Activated CD8-positive, alpha-beta T cell treated with anti-CD3 and anti-CD28 coated beads, Interleukin-2, amount 10 ng/mL, durations not matched to agents 7 days and 5 days (primary cell): ENCODE measurements around the gene SPCS2. TPM values are rescaled to one million over a fixed set of nuclear protein-coding genes. Genes with fewer than 3 reads are reported as not detected.
"Not testable (repeated sequence)": the region's sequence is repeated elsewhere in the genome, so short reads cannot be mapped to it uniquely, and the experiment has no call there.

ENCODE experiments used
- ATAC-seq: fragments of 150-1000 bp; cut with Tn5 transposase; one replicate; pipeline ENCODE4 v1.10.0; 2021; ENCODE audit warnings: moderate library complexity
- CTCF ChIA-PET: fragments of 350-600 bp; sonication (Branson Sonifier 250); formaldehyde crosslinking; loops from one replicate; lab custom pipeline; 2021; ENCODE audit warnings: antibody characterized with exemption; lab: Charles Lee
- POLR2A ChIA-PET: fragments of 350-600 bp; sonication (Branson Sonifier 250); formaldehyde crosslinking; loops from one replicate; lab custom pipeline; 2021; ENCODE audit warnings: antibody characterized with exemption; lab: Charles Lee
- DNase-seq: peaks from one replicate; pipeline ENCODE4 v3.0.0-alpha.2; 2020
- H3K27ac Mint-ChIP-seq: one replicate; pipeline ENCODE4 v1.8.0; 2021; ENCODE audit warnings: mild to moderate bottlenecking, mixed read lengths
- H3K27me3 Mint-ChIP-seq: one replicate; pipeline ENCODE4 v1.8.0; 2021; ENCODE audit warnings: low read depth, mixed read lengths
- H3K36me3 Mint-ChIP-seq: one replicate; pipeline ENCODE4 v1.8.0; 2021; ENCODE audit warnings: low read depth, mixed read lengths
- H3K4me1 Mint-ChIP-seq: one replicate; pipeline ENCODE4 v1.8.0; 2021; ENCODE audit warnings: low read depth, mixed read lengths
- H3K4me3 Mint-ChIP-seq: one replicate; pipeline ENCODE4 v1.8.0; 2021; ENCODE audit warnings: mild to moderate bottlenecking, mixed read lengths
- H3K9me3 Mint-ChIP-seq: one replicate; pipeline ENCODE4 v1.8.0; 2022; ENCODE audit warnings: mixed read lengths; ENCODE audit not compliant: insufficient read depth
- total RNA-seq, 2 experiments: library from RNA; stranded (reverse); gene quantifications; one replicate each; pipeline ENCODE4 v1.2.3, GENCODE V29; 2021

The SPCS2 gene
- total RNA-seq, 2 experiments from 2014 or later = 149 to 156 TPM

DNA sequence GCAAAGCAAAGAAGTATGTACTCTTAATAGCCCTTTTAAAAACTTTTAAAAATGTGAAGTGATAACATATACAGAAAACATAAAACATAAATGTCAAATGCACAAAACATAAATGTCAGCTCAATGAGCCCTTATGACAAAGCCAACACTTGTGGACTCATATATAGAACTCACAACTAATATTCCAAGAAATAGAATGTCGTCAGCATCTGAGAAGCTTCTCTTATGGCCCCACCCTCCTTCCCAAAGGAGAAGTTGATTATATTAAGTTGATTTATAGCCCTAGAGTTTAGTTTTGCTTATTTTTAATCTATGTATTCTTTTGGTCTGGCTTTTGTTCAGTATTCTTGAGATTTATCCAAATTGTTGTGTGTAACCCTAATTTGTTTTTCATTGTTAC, 53.5 kb downstream of the SPCS2 start:
- H3K36me3 Mint-ChIP-seq = peaks cover 42% of the 10 kb centered on the region
- no peaks in the 10 kb centered on the region for H3K9me3 Mint-ChIP-seq
- no peak overlapping the region for H3K27ac Mint-ChIP-seq
- ChIA-PET POLR2A (no interaction called here), CTCF (interaction anchor here (0.6 to 4.3 kb wide), 5 partner anchors 10 to 331 kb away, joined by 3 to 14 read pairs (median 3); no protein-coding TSS in a partner anchor)
- DNase-seq (no peak), ATAC-seq (no peak)
- H3K4me3 Mint-ChIP-seq = no peak overlapping the region
- peaks cover 5% of the 10 kb centered on the region for H3K4me1 Mint-ChIP-seq
- H3K27me3 Mint-ChIP-seq = no peaks in the 10 kb centered on the region

DNA sequence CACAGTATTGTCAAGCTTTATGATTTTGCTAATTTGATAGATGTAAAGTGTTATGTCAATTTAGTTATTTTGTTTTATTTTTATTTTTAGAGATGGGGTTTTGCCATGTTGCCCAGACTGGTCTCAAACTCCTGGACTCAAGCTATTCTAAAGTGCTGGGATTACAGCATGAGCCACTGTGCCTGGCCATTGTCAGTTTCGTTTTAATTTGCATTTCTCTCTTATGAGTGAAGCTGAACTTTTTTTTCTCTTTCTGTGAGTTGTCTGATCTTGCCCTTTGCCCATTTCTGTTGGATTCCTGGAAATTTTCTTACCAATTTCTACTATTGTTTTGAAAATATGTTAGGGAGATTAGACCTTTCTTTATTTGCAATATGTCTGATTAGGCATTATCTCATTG, 55.1 kb downstream of the SPCS2 start:
- DNase-seq = no peak
- no peak for ATAC-seq
- CTCF ChIA-PET = interaction anchor here (1.5 to 4.3 kb wide), 2 partner anchors 18 to 74 kb away, joined by 5 to 14 read pairs; no protein-coding TSS in a partner anchor
- Mint-ChIP-seq H3K4me3 (no peak overlapping the region), H3K27me3 (no peaks in the 10 kb centered on the region), H3K9me3 (no peaks in the 10 kb centered on the region), H3K27ac (no peak overlapping the region), H3K4me1 (peaks cover 5% of the 10 kb centered on the region), H3K36me3 (peaks cover 37% of the 10 kb centered on the region)
- POLR2A ChIA-PET = no interaction called here

GRCh38 chr11:75011357-75011756, 62.3 kb downstream of the SPCS2 start:
- ATAC-seq (no peak), DNase-seq (no peak)
- Mint-ChIP-seq H3K36me3 (peaks cover 15% of the 10 kb centered on the region), H3K4me1 (no peaks in the 10 kb centered on the region), H3K9me3 (no peaks in the 10 kb centered on the region), H3K4me3 (no peak overlapping the region), H3K27me3 (no peaks in the 10 kb centered on the region), H3K27ac (no peak overlapping the region)
- POLR2A ChIA-PET = no interaction called here
- CTCF ChIA-PET = interaction anchor here (0.9 to 3.4 kb wide), 4 partner anchors 10 to 194 kb away, joined by 3 to 27 read pairs (median 6); no protein-coding TSS in a partner anchor

DNA sequence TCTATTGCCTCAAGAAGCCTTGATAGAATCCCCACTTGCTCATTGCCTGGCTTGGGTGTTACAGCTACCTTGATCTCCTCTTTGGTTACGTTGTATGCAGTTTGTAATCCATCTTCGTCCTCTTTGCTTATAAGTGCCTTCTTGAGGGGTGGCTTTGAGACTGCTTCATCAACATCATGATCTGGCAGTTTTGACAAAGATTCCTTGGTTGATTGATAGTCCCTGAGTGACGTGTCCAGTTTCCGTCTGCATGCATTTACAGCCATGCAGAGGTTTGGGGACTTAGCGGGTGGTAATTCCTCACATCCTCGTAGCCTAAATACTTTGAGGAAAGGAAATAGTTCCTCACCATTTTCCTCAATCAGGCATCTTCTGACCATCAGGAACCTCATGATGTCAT, 62.8 kb downstream of the SPCS2 start:
- DNase-seq (no peak), ATAC-seq (no peak)
- ChIA-PET CTCF (interaction anchor here (0.9 to 3.4 kb wide), 3 partner anchors 9 to 82 kb away, joined by 3 to 27 read pairs (median 7); no protein-coding TSS in a partner anchor), POLR2A (no interaction called here)
- H3K27ac Mint-ChIP-seq = no peak overlapping the region
- no peak overlapping the region for H3K4me3 Mint-ChIP-seq
- H3K4me1 Mint-ChIP-seq = no peaks in the 10 kb centered on the region
- H3K36me3 Mint-ChIP-seq = peaks cover 13% of the 10 kb centered on the region
- H3K27me3 Mint-ChIP-seq = no peaks in the 10 kb centered on the region
- no peaks in the 10 kb centered on the region for H3K9me3 Mint-ChIP-seq

- Mint-ChIP-seq H3K27me3 (no peaks in the 10 kb centered on the region), H3K4me3 (no peak overlapping the region), H3K4me1 (no peaks in the 10 kb centered on the region), H3K36me3 (peaks cover 6% of the 10 kb centered on the region), H3K27ac (no peak overlapping the region), H3K9me3 (no peaks in the 10 kb centered on the region)
- DNase-seq (no peak), ATAC-seq (no peak)
- POLR2A ChIA-PET = no interaction called here
- CTCF ChIA-PET = interaction anchor here (0.9 to 3.4 kb wide), 4 partner anchors 11 to 235 kb away, joined by 3 to 27 read pairs (median 4); no protein-coding TSS in a partner anchor
Observed at GRCh38 chr11:75013051-75013450, 64.0 kb downstream of the SPCS2 start.

- no peaks in the 10 kb centered on the region for H3K4me1 Mint-ChIP-seq
- peaks cover 5% of the 10 kb centered on the region for H3K9me3 Mint-ChIP-seq
- H3K4me3 Mint-ChIP-seq = no peak overlapping the region
- DNase-seq (no peak), ATAC-seq (no peak)
- peaks cover 13% of the 10 kb centered on the region for H3K36me3 Mint-ChIP-seq
- no peak overlapping the region for H3K27ac Mint-ChIP-seq
- CTCF ChIA-PET = interaction anchor here (1.1 to 1.8 kb wide), 4 partner anchors 9 to 234 kb away, joined by 3 to 10 read pairs (median 4); no protein-coding TSS in a partner anchor
- POLR2A ChIA-PET = no interaction called here
- no peaks in the 10 kb centered on the region for H3K27me3 Mint-ChIP-seq
Observed at GRCh38 chr11:75014129-75014528, 65.1 kb downstream of the SPCS2 start.

DNA sequence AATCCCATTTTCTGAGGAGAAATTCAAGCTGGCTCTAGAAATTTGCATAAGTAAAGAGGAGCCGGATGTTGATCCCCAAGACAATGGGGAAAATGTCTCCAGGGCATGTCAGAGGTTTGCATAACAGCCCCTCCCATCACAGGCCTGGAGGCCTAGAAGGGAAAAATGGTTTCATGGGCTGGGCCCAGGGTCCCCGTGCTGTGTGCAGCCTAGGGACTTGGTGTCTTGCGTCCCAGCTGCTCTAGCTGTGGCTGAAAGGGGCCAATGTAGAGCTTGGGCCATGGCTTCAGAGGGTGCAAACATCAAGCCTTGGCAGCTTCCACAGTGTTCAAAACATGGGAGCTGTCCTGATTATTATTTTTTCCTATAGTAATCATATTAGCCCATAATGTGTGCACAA, 70.1 kb downstream of the SPCS2 start:
- ATAC-seq, H3K9me3 Mint-ChIP-seq, POLR2A ChIA-PET, CTCF ChIA-PET, DNase-seq, H3K4me3 Mint-ChIP-seq, H3K36me3 Mint-ChIP-seq, H3K27me3 Mint-ChIP-seq, H3K4me1 Mint-ChIP-seq, H3K27ac Mint-ChIP-seq: not testable (repeated sequence)

DNA sequence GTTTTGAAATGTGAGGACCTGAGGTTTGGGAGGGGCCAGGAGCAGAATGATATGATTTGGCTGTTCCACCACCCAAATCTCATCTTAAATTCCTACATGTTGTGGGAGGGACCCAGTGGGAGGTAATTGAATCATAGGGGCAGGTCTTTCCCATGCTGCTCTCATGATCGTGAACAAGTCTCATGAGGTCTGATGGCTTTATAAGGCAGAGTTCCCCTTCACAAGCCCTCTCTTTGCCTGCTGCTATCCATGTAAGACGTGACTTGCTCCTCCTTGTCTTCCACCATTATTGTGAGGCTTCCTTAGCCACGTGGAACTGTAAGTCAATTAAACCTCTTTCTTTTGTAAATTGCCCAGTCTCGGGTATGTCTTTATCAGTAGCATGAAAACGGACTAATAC, 71.3 kb downstream of the SPCS2 start:
- DNase-seq, H3K36me3 Mint-ChIP-seq, CTCF ChIA-PET, H3K27ac Mint-ChIP-seq, H3K4me3 Mint-ChIP-seq, H3K27me3 Mint-ChIP-seq, ATAC-seq, POLR2A ChIA-PET, H3K9me3 Mint-ChIP-seq, H3K4me1 Mint-ChIP-seq: not testable (repeated sequence)

GRCh38 chr11:75022296-75022695, 73.2 kb downstream of the SPCS2 start:
- H3K27me3 Mint-ChIP-seq = no peaks in the 10 kb centered on the region
- ATAC-seq (no peak), DNase-seq (no peak)
- H3K4me1 Mint-ChIP-seq = no peaks in the 10 kb centered on the region
- POLR2A ChIA-PET = interaction anchor here (0.6 to 1.6 kb wide), 4 partner anchors 12 to 181 kb away, joined by 3 to 4 read pairs (median 3); partner anchors contain the start of genes NEU3, SPCS2 and XRRA1
- CTCF ChIA-PET = interaction anchor here (0.6 to 3.2 kb wide), 37 partner anchors 8 to 363 kb away, joined by 3 to 27 read pairs (median 4); partner anchors contain the start of genes NEU3 and TPBGL
- no peak overlapping the region for H3K27ac Mint-ChIP-seq
- peaks cover 8% of the 10 kb centered on the region for H3K36me3 Mint-ChIP-seq
- H3K9me3 Mint-ChIP-seq = peaks cover 5% of the 10 kb centered on the region
- no peak overlapping the region for H3K4me3 Mint-ChIP-seq

- ChIA-PET POLR2A (interaction anchor here (0.6 to 1.6 kb wide), 4 partner anchors 13 to 181 kb away, joined by 3 to 4 read pairs (median 3); partner anchors contain the start of genes NEU3, SPCS2 and XRRA1), CTCF (interaction anchor here (0.6 to 3.2 kb wide), 37 partner anchors 9 to 362 kb away, joined by 3 to 27 read pairs (median 4); partner anchors contain the start of genes NEU3 and TPBGL)
- Mint-ChIP-seq H3K27me3 (no peaks in the 10 kb centered on the region), H3K27ac (no peak overlapping the region), H3K4me3 (no peak overlapping the region), H3K4me1 (no peaks in the 10 kb centered on the region), H3K9me3 (peaks cover 5% of the 10 kb centered on the region), H3K36me3 (peaks cover 8% of the 10 kb centered on the region)
- DNase-seq (peak; percentile 81), ATAC-seq (peak; percentile 90)
Observed at GRCh38 chr11:75022759-75023396, 73.8 kb downstream of the SPCS2 start.

DNA sequence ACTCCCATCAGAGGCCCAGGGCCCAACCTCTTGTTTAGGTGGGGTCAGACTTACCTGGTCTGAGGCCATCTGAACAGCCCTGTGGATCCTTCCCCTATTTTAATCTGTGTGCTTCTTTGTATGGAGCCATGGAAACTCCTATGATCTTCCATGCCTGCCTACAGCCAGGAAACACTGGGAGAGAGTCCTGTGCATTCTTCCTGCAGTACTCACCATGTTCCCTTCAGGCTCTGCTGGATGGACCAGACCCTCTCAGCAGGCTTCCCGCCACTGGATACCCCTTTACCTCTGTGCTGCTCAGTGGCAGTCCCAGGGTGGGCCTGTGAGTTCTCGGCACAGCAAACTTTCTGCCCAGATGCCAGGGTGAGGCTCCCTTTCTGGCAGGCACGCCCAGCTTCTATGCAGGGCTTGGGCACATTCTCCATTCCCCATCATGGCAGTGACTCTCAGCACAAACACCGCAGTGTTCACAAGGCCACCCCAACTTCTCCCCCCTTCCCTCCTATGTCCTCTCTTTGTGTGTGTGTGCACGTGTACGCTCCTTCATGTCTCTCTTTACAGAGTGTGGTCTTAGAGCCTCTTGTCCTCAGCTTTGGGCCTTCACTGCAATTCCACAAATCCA, 74.5 kb downstream of the SPCS2 start:
- DNase-seq (no peak), ATAC-seq (peak; percentile 24)
- CTCF ChIA-PET = interaction anchor here (0.8 to 3.2 kb wide), 22 partner anchors 9 to 361 kb away, joined by 3 to 27 read pairs (median 6); partner anchors contain the start of gene TPBGL
- H3K27ac Mint-ChIP-seq = no peak overlapping the region
- H3K4me3 Mint-ChIP-seq = no peak overlapping the region
- H3K27me3 Mint-ChIP-seq = no peaks in the 10 kb centered on the region
- no peaks in the 10 kb centered on the region for H3K4me1 Mint-ChIP-seq
- POLR2A ChIA-PET = interaction anchor here (1.6 kb wide), 1 partner anchor 13 kb away, joined by 3 read pairs; no protein-coding TSS in a partner anchor
- peaks cover 5% of the 10 kb centered on the region for H3K9me3 Mint-ChIP-seq
- peaks cover 6% of the 10 kb centered on the region for H3K36me3 Mint-ChIP-seq
